NCI-H1105 (cell line): Measurements from ENCODE around the gene FOXE3.
"Not testable (repeated sequence)": the region's sequence is repeated elsewhere in the genome, so short reads cannot be mapped to it uniquely, and the experiment has no call there.

Experiments
- DNase-seq: peaks from one replicate; lab custom pipeline; 2025; lab: John Stamatoyannopoulos, UW

The FOXE3 gene

DNA sequence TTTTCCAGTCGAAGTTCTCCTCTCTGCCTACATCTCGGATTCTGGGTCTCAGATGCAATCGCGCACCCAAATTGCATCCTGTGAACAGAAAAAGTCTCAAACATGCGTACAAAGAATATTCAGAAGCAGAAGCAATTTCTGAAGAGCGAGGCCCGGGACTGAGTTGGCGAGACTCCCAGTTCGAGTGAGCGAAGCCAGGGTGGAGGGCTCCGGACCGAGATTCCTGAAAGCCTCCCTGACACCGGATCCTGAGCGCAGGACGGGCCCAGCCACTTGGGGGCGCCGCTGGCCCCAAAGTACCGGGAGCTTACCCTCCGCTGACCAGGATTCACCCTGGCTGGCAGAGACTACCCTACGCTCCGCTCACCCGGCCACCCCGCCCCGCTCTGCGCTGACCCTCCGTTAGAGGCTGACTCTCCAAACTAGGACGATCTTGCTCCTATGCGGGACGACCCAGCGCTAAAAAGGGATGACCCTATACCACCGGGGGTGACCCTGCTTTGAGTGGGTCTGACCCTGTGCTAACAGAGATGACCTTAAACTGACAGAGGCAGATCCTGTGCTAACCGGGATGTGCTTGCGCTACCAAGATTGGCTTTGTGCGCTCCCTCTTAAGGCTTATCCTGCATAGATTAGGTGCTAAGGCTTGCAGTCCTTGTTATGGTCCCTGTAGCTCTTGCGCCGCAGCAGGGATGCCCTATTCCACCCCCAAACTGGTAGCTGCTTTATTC is 33.9 kb downstream of the FOXE3 start:
- DNase-seq = no peak

DNA sequence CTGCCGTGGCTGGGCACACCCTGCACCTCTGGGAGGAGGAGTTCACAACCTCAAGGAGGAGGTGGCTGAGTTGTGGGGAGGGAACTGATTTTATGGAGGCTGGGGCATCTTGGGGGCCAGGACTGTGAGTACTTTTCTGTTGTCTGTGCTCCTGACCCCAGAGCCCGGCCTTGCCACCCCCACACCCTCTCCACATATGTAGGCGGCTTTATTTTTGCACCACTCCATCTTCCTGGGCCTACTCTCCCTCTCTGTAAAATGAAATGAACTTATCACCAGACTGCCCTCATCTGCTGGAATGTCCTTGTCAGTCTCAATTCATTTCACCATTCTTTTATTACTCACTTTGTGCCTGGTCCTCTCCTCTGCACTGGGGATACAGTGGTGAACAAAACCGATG is 34.5 kb downstream of the FOXE3 start:
- DNase-seq = no peak

DNA sequence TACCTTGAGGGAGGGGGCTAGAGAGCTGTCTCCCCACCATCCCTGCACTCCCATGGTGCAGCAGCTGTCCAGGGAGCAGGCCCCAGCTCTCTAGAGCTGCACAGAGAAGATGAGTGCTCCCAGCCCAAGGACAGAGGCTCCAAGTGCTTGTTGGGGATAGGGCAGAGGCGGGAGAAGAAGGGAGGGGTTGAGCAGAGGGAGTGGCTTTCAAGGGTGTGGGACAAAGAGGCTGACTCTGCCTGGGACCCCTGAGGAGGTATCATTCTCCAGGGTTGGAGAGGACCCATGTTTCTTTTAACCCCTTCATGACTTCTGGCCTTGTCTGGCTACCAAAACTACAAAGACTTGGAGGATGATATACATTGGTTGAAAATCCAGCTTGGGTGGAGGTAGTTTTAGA is 36.3 kb downstream of the FOXE3 start:
- DNase-seq = no peak

DNA sequence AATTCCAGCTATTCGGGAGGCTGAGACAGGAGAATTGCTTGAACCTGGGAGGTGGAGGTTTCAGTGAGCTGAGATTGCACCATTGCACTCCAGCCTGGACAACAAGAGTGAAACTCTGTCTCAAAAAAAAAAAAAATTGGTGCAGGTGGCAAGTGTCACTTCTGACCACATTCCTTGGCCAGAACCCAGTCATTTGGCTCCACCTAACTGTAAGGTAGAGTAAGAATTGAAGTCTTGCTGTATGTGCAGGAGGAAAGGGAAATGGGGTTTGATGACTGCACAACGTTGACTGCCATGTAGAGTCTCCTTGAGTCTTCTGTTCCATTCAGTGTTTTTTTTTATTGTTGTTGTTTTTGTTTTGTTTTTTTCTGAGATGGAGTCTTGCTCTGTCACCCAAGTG is 37.8 kb downstream of the FOXE3 start:
- DNase-seq = not testable (repeated sequence)

DNA sequence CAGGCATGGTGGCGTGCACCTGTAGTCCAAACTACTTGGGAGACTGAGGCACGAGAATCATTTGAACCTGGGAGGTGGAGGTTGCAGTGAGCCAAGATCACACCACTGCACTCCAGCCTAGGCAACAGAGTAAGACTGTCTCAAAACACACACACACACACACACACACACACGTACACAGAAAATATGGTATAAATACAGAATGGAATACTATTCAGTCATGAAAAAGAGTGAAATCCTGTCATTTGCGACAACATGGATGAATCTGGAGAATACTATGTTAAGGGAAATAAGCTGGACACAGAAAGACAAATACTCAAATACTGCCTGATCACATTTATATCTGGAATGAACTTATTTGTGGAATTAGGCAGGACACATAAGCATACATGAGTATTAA is 40.2 kb downstream of the FOXE3 start:
- no peak for DNase-seq

DNA sequence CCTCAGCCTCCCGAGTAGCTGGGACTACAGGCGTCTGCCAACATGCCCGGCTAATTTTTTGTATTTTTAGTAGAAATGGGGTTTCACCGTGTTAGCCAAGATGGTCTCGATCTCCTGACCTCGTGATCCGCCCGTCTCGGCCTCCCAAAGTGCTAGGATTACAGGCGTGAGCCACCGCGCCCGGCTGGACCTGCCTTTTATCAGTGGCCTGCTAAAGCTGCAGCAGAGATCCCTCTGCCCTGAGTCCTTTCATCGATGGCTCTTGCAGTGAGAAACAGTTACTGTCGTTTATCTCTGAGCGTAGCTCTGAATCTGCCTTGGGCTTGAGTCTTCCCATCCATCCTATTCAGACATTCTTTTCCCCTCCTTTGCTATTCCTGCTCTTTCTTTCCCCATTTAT is 41.5 kb downstream of the FOXE3 start:
- not testable (repeated sequence) for DNase-seq

DNA sequence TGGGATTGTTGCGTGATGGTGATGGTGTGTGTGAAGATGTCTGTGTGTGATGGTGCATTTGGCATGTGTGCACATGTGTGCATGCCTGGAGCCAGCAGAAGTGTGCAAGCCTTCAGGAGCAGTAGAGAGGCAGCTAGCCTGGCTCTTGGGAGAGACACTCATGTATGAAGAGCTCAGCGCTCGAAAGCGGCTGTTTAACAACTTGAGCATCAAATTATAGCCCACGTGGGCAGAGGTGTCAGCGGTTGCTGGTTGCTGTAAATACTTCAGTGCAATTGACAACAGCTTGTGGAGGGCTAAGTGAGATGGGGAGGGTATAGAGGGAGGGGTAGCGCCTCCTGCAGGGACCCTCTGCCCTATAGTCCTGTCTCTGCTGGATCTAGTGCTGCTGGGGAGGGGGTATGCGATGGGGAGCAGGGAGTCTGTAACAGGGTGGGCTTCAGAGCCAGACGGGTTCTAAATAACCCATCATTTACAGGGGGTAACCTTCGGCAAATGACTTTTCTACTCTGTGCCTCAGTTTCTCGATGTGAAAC is 43.2 kb downstream of the FOXE3 start:
- DNase-seq = peak; percentile 32

DNA sequence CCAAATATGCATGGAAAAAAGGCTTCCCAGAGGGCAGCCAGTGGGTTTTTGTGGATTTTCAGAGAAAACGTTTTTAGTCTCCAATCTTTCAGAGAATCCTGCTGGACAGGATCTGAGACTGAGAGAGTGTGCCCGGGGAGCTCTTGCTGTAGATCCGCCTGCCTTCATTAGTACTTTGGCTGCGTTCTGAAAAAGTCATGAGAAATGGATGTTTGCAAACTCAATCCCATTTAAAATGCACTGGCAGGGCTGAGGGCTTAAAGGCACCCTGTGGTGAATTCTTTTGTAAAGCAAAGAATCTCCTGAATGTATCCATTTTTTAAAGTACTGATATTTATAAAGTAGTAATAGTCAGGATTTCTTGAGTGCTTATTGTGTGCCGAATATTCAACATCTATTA is 44.0 kb downstream of the FOXE3 start:
- DNase-seq = no peak

DNA sequence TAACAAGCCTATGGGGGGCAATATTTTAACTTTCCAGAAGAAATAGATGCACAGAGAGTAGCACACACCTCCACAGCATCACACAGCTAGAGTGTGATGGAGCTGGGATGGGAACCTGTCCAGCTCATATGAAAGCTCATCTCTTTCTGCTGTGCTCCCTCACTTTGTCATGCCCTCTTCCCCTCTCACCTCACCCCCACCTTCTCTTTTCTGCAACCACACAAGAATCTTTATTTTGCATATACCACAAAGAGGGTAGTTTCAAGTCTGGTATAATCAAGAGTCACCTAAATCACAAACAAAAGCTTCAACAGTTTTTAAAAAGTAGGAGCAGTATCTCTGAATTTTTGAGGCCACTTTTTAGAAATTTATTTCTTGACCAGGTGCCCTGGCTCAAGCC is 44.4 kb downstream of the FOXE3 start:
- no peak for DNase-seq

DNA sequence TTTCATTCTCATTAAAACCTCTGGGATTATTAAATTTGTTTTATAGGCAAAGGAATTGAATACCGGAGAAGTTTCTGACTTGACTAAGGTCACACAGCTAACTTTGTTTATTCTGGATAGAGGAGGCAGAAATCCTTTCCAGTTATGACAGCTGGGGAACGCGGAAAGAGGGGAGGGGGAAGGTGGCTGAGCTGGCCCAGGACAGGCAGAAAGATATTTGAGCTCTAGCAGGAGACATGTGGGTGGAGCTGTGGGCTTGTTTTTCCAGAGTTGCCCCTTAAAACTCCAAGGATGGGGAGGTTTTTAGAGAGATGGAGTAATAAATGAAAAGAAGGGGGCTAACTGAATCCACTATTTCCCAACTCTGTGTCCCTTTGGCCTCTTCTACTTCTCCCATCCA is 49.5 kb downstream of the FOXE3 start:
- DNase-seq = no peak
